Tibial artery (tissue), 4 donors: ENCODE results near the gene FBF1.
"Not testable (repeated sequence)": the region's sequence is repeated elsewhere in the genome, so short reads cannot be mapped to it uniquely, and the experiment has no call there.

Source experiments
- DNase-seq, 2 donors: peaks; one replicate each; pipeline ENCODE4 v3.0.0-alpha.2; 2019
- H3K27ac ChIP-seq, 2 donors: fragments of 200-600 bp; sonication (generic) in 1 of 2; 1 replicate in 1 of 2; 2 replicates in 1 of 2; pipeline ENCODE4 v1.5.1; 2018 to 2019; ENCODE audit warnings: mild to moderate bottlenecking in 1 of 2
- H3K27me3 ChIP-seq, 2 donors: fragments of 200-600 bp; sonication (generic) in 1 of 2; one replicate each; pipeline versions ENCODE4 v1.5.1 to v1.6.0; 2016 to 2019
- H3K36me3 ChIP-seq, 3 donors: fragments of 200-600 bp; sonication (generic) in 2 of 3; one replicate each; pipeline ENCODE4 v1.5.1; 2016 to 2019; ENCODE audit warnings: mild to moderate bottlenecking in 2 of 3
- H3K4me1 ChIP-seq, 4 donors: fragments of 200-600 bp; sonication (generic) in 2 of 4; 1 replicate in 3 of 4; 2 replicates in 1 of 4; pipeline ENCODE4 v1.5.1; 2016 to 2019
- H3K4me3 ChIP-seq, 2 donors: fragments of 200-600 bp; sonication (generic) in 1 of 2; 1 replicate in 1 of 2; 2 replicates in 1 of 2; pipeline ENCODE4 v1.5.1; 2018 to 2019; ENCODE audit warnings: mild to moderate bottlenecking in 2 of 2
- H3K9me3 ChIP-seq, 3 donors: fragments of 200-600 bp; sonication (generic) in 1 of 3; one replicate each; pipeline ENCODE4 v1.5.1; 2016 to 2019
- CTCF ChIP-seq, 2 experiments: fragments of 200-600 bp in 1 of 2; fragments of 450-650 bp in 1 of 2; IDR thresholded peaks; one replicate each; pipeline ENCODE4 v1.5.1; 2017 to 2019; ENCODE audit warnings: antibody characterized with exemption in 2 of 2, mild to moderate bottlenecking in 1 of 2, moderate library complexity in 1 of 2
- intact Hi-C: fragments of 100-400 bp; cut with DNase I; formaldehyde crosslinking; loops from one replicate; pipeline ENCODE4 v1.15.0; 2023; ENCODE audit warnings: low total_unique reads

Gene FBF1

GRCh38 chr17:75891022-75891604 lies 49.7 kb downstream of the FBF1 start:
- Histone ChIP-seq H3K9me3 (no peaks in the 10 kb centered on the region), H3K4me3 (no peak overlapping the region), H3K4me1 (peaks cover 0 to 21% (median 17%) of the 10 kb centered on the region in 4 donors), H3K36me3 (peaks cover 0 to 49% (median 29%) of the 10 kb centered on the region in 3 donors), H3K27ac (no peak overlapping the region), H3K27me3 (no peaks in the 10 kb centered on the region)
- no peak for DNase-seq
- intact Hi-C loops, result loop anchor here (5.0 kb wide), 1 partner anchor 129 kb away; no protein-coding TSS in a partner anchor
- no peak for TF ChIP-seq CTCF (IDR thresholded peaks at IDR 0.05)

GRCh38 chr17:75889454-75889853 lies 51.4 kb downstream of the FBF1 start:
- no peak for DNase-seq
- no peak for TF ChIP-seq CTCF (IDR thresholded peaks at IDR 0.05)
- Histone ChIP-seq H3K9me3 (no peaks in the 10 kb centered on the region), H3K36me3 (peaks cover 0 to 49% (median 29%) of the 10 kb centered on the region in 3 donors), H3K27ac (no peak overlapping the region), H3K4me3 (no peak overlapping the region), H3K4me1 (peaks cover 0 to 5% (median 2%) of the 10 kb centered on the region in 4 donors), H3K27me3 (no peaks in the 10 kb centered on the region)
- intact Hi-C loops, result loop anchor here (5.0 kb wide), 1 partner anchor 47 kb away; the partner anchor contains the start of gene UNC13D

GRCh38 chr17:75888484-75888883 lies 52.4 kb downstream of the FBF1 start:
- TF ChIP-seq CTCF (IDR thresholded peaks at IDR 0.05), result no peak
- H3K27me3 ChIP-seq, result no peaks in the 10 kb centered on the region
- no peaks in the 10 kb centered on the region for H3K4me1 ChIP-seq
- no peak for DNase-seq
- H3K4me3 ChIP-seq, result no peak overlapping the region
- H3K36me3 ChIP-seq, result peaks cover 0 to 49% (median 29%) of the 10 kb centered on the region in 3 donors
- H3K9me3 ChIP-seq, result no peaks in the 10 kb centered on the region
- H3K27ac ChIP-seq, result no peak overlapping the region
- intact Hi-C loops, result loop anchor here (5.0 kb wide), 1 partner anchor 46 kb away; the partner anchor contains the start of gene UNC13D

GRCh38 chr17:75885860-75886259 lies 55.0 kb downstream of the FBF1 start:
- not testable (repeated sequence) for DNase-seq, H3K27ac ChIP-seq, H3K9me3 ChIP-seq, H3K27me3 ChIP-seq, H3K4me1 ChIP-seq, H3K4me3 ChIP-seq
- H3K36me3 ChIP-seq, result peaks cover 0 to 28% (median 16%) of the 10 kb centered on the region in 3 donors
- intact Hi-C loops, result loop anchor here (5.0 kb wide), 1 partner anchor 44 kb away; the partner anchor contains the start of gene UNC13D

- Histone ChIP-seq H3K36me3 (peaks cover 0 to 24% (median 12%) of the 10 kb centered on the region in 3 donors), H3K27me3 (no peaks in the 10 kb centered on the region), H3K4me3 (no peak overlapping the region), H3K27ac (no peak overlapping the region), H3K9me3 (no peaks in the 10 kb centered on the region), H3K4me1 (no peaks in the 10 kb centered on the region)
- no peak for DNase-seq
- intact Hi-C loops, result loop anchor here (5.0 kb wide), 1 partner anchor 43 kb away; the partner anchor contains the start of gene UNC13D
- TF ChIP-seq CTCF (IDR thresholded peaks at IDR 0.05), result no peak
Observed at GRCh38 chr17:75885431-75885830, 55.4 kb downstream of the FBF1 start.

GRCh38 chr17:75881678-75882454 lies 59.0 kb downstream of the FBF1 start:
- no peak for TF ChIP-seq CTCF (IDR thresholded peaks at IDR 0.05)
- Histone ChIP-seq H3K4me3 (no peak overlapping the region), H3K9me3 (no peaks in the 10 kb centered on the region), H3K36me3 (no peaks in the 10 kb centered on the region), H3K27me3 (no peaks in the 10 kb centered on the region), H3K27ac (no peak overlapping the region), H3K4me1 (peaks cover 0 to 8% (median 4%) of the 10 kb centered on the region in 4 donors)
- no peak for DNase-seq
- intact Hi-C loops, result no loop called here
